WERI-Rb-1 (cell line): ENCODE results near the gene TMUB1.

ENCODE experiments used
- DNase-seq: peaks from one replicate; pipeline ENCODE4 v3.0.0-alpha.2; 2020
- H3K27ac ChIP-seq: fragments of 250-450 bp; sonication (Bioruptor Pico); 2 replicates; pipeline ENCODE4 v1.5.1; 2020; ENCODE audit warnings: mild to moderate bottlenecking, moderate library complexity
- H3K27me3 ChIP-seq: fragments of 250-450 bp; sonication (Bioruptor Pico); 2 replicates; pipeline ENCODE4 v1.5.1; 2021; ENCODE audit warnings: mild to moderate bottlenecking, low read depth, moderate library complexity; ENCODE audit not compliant: insufficient read depth, severe bottlenecking
- H3K36me3 ChIP-seq: fragments of 250-450 bp; sonication (Bioruptor Pico); 2 replicates; pipeline ENCODE4 v1.5.1; 2020; ENCODE audit warnings: mild to moderate bottlenecking, moderate library complexity
- H3K4me3 ChIP-seq: 2 replicates; pipeline ENCODE4 v1.5.1; 2011; ENCODE audit warnings: low read depth, mild to moderate bottlenecking, control low read depth, low read length
- H3K9me3 ChIP-seq: fragments of 250-450 bp; sonication (Bioruptor Pico); 2 replicates; pipeline ENCODE4 v1.5.1; 2021; ENCODE audit warnings: mild to moderate bottlenecking, moderate library complexity; ENCODE audit not compliant: severe bottlenecking
- CTCF ChIP-seq: IDR thresholded peaks from 2 replicates; pipeline ENCODE4 v1.5.1; 2011; ENCODE audit warnings: low read depth, mild to moderate bottlenecking, control low read depth, inconsistent platforms, low read length

The TMUB1 gene

GRCh38 chr7:151038951-151039849 is 44.1 kb downstream of the TMUB1 start:
- peak; percentile 59 for DNase-seq
- no peak for TF ChIP-seq CTCF
- Histone ChIP-seq H3K4me3 (no peak overlapping the region), H3K27me3 (no peaks in the 10 kb centered on the region), H3K9me3 (no peaks in the 10 kb centered on the region), H3K27ac (peak overlapping the region; percentile 24), H3K36me3 (peaks cover 9% of the 10 kb centered on the region)

- TF ChIP-seq CTCF = no peak
- no peak for DNase-seq
- no peaks in the 10 kb centered on the region for H3K9me3 ChIP-seq
- no peak overlapping the region for H3K4me3 ChIP-seq
- no peaks in the 10 kb centered on the region for H3K27me3 ChIP-seq
- no peak overlapping the region for H3K27ac ChIP-seq
- H3K36me3 ChIP-seq = peaks cover 9% of the 10 kb centered on the region
These were observed 47.4 kb downstream of the TMUB1 start for GRCh38 chr7:151035902-151036301.

GRCh38 chr7:151035026-151035717 is 48.1 kb downstream of the TMUB1 start:
- no peak for TF ChIP-seq CTCF
- Histone ChIP-seq H3K9me3 (no peaks in the 10 kb centered on the region), H3K36me3 (peaks cover 9% of the 10 kb centered on the region), H3K4me3 (no peak overlapping the region), H3K27ac (no peak overlapping the region), H3K27me3 (no peaks in the 10 kb centered on the region)
- DNase-seq = no peak

- Histone ChIP-seq H3K9me3 (no peaks in the 10 kb centered on the region), H3K27me3 (no peaks in the 10 kb centered on the region), H3K36me3 (peaks cover 9% of the 10 kb centered on the region), H3K4me3 (no peak overlapping the region), H3K27ac (no peak overlapping the region)
- TF ChIP-seq CTCF = no peak
- no peak for DNase-seq
These were observed 48.8 kb downstream of the TMUB1 start for GRCh38 chr7:151034312-151035025.

- Histone ChIP-seq H3K9me3 (no peaks in the 10 kb centered on the region), H3K4me3 (no peak overlapping the region), H3K27me3 (no peaks in the 10 kb centered on the region), H3K27ac (no peak overlapping the region), H3K36me3 (peaks cover 9% of the 10 kb centered on the region)
- DNase-seq = no peak
- TF ChIP-seq CTCF = no peak
These were observed 49.4 kb downstream of the TMUB1 start for GRCh38 chr7:151033864-151034249.
